SK-N-SH (cell line): ENCODE measurements around the gene SND1. TPM values are rescaled to one million over a fixed set of nuclear protein-coding genes. Genes with fewer than 3 reads are reported as not detected.

Experiments used
- CTCF ChIA-PET: fragments of 300-600, 350-600 bp; formaldehyde crosslinking; extraction: SDS; loops from one replicate; lab custom pipeline; 2021; lab: Yijun Ruan, JAX
- POLR2A ChIA-PET: fragments of 350-600 bp; sonication (Branson Sonifier 250); formaldehyde crosslinking; extraction: SDS; loops from one replicate; lab custom pipeline; 2020; ENCODE audit warnings: antibody characterized with exemption, inconsistent platforms; lab: Yijun Ruan, JAX
- DNase-seq: peaks from one replicate; pipeline ENCODE4 v3.0.0; 2012
- H2AFZ ChIP-seq: fragments of 200-600 bp; sonication (generic); 2 replicates; pipeline ENCODE4 v1.8.1; 2016; ENCODE audit warnings: antibody characterized with exemption, mild to moderate bottlenecking, low read depth
- H3F3A ChIP-seq: fragments of 200-600 bp; sonication (generic); replicated peaks from 2 replicates; pipeline ENCODE3; 2016; ENCODE audit warnings: antibody characterized with exemption, mild to moderate bottlenecking; ENCODE audit not compliant: insufficient read depth
- H3K27ac ChIP-seq, 2 experiments: fragments of 200-500 bp in 1 of 2; fragments of 200-600 bp in 1 of 2; sonication (Bioruptor generic) in 1 of 2; sonication (generic), shearing (Covaris generic) in 1 of 2; 2 replicates each; pipeline versions ENCODE4 v1.5.1 to v1.6.1; 2014 to 2016; ENCODE audit warnings: low read depth in 2 of 2, inconsistent platforms in 1 of 2, low read length in 1 of 2, mild to moderate bottlenecking in 1 of 2, mixed read lengths in 1 of 2
- H3K27me3 ChIP-seq: fragments of 200-600 bp; sonication (generic), shearing (Covaris generic); 2 replicates; pipeline ENCODE4 v1.6.1; 2016; ENCODE audit warnings: mixed run types; ENCODE audit not compliant: insufficient read depth
- H3K36me3 ChIP-seq, 2 experiments: fragments of 200-500 bp in 1 of 2; fragments of 200-600 bp in 1 of 2; sonication (Bioruptor generic) in 1 of 2; sonication (generic) in 1 of 2; replicated peaks in 1 of 2; 2 replicates each; pipeline versions ENCODE3 to v1.5.1; 2014 to 2016; ENCODE audit warnings: low read length in 1 of 2, mild to moderate bottlenecking in 1 of 2; ENCODE audit not compliant: insufficient read depth in 2 of 2, control insufficient read depth in 1 of 2
- H3K4me1 ChIP-seq, 2 experiments: fragments of 200-500 bp in 1 of 2; fragments of 200-600 bp in 1 of 2; sonication (Bioruptor generic) in 1 of 2; sonication (generic), shearing (Covaris generic) in 1 of 2; 2 replicates each; pipeline versions ENCODE4 v1.5.1 to v1.6.1; 2014 to 2016; ENCODE audit warnings: low read depth in 1 of 2, low read length in 1 of 2, mixed run types in 1 of 2; ENCODE audit not compliant: insufficient read depth in 2 of 2, control insufficient read depth in 1 of 2
- H3K4me2 ChIP-seq: fragments of 200-600 bp; sonication (generic), shearing (Covaris generic); 2 replicates; pipeline ENCODE4 v1.6.1; 2017; ENCODE audit warnings: mixed run types
- H3K4me3 ChIP-seq, 2 experiments: fragments of 200-500 bp in 1 of 2; fragments of 200-600 bp in 1 of 2; sonication (Bioruptor generic) in 1 of 2; sonication (generic), shearing (Covaris generic) in 1 of 2; 2 replicates each; pipeline versions ENCODE4 v1.5.1 to v1.8.1; 2014 to 2016; ENCODE audit warnings: low read depth in 2 of 2, inconsistent platforms in 1 of 2, low read length in 1 of 2, mild to moderate bottlenecking in 1 of 2, mixed read lengths in 1 of 2, moderate library complexity in 1 of 2
- H3K79me2 ChIP-seq: fragments of 200-600 bp; sonication (generic); 2 replicates; pipeline ENCODE4 v1.8.1; 2017; ENCODE audit warnings: mild to moderate bottlenecking; ENCODE audit not compliant: insufficient read depth
- H3K9ac ChIP-seq: fragments of 200-600 bp; sonication (generic); 2 replicates; pipeline ENCODE4 v1.6.1; 2017; ENCODE audit warnings: mixed run types
- H3K9me2 ChIP-seq: fragments of 200-600 bp; sonication (generic); 2 replicates; pipeline ENCODE4 v1.6.1; 2017; ENCODE audit warnings: mixed run types
- H3K9me3 ChIP-seq: fragments of 200-600 bp; sonication (generic); 2 replicates; pipeline ENCODE4 v1.6.1; 2017; ENCODE audit warnings: mixed run types, mild to moderate bottlenecking, moderate library complexity
- H4K20me1 ChIP-seq: fragments of 200-600 bp; sonication (generic); 2 replicates; pipeline ENCODE4 v1.6.1; 2017; ENCODE audit warnings: mild to moderate bottlenecking, mixed run types; ENCODE audit not compliant: insufficient read depth
- CHD2 ChIP-seq: fragments of 150-350 bp; IDR thresholded peaks from 2 replicates; pipeline ENCODE4 v1.6.1; 2018; ENCODE audit warnings: low read length; ENCODE audit not compliant: partially characterized antibody
- CTCF ChIP-seq: fragments of 200-600 bp; sonication (generic); IDR thresholded peaks from 2 replicates; pipeline ENCODE4 v1.6.1; 2017; ENCODE audit warnings: antibody characterized with exemption, mild to moderate bottlenecking, moderate library complexity
- EZH2phosphoT487 ChIP-seq: fragments of 200-600 bp; sonication (generic); IDR thresholded peaks from 2 replicates; pipeline ENCODE4 v1.6.1; 2017; ENCODE audit warnings: low read depth, mixed run types, mild to moderate bottlenecking, antibody characterized with exemption, moderate library complexity, borderline replicate concordance
- FOSL2 ChIP-seq: IDR thresholded peaks from 2 replicates; pipeline ENCODE4 v1.4.0; 2012; ENCODE audit warnings: low read depth, mild to moderate bottlenecking, moderate library complexity, borderline replicate concordance
- FOXJ3 ChIP-seq: sonication (generic); formaldehyde crosslinking; IDR thresholded peaks from 2 replicates; pipeline ENCODE4 v1.5.1; 2020; ENCODE audit warnings: mild to moderate bottlenecking, missing genetic modification reagents
- MAX ChIP-seq: IDR thresholded peaks from 2 replicates; pipeline ENCODE4 v1.4.0; 2012; ENCODE audit warnings: low read depth
- POLR2AphosphoS5 ChIP-seq: IDR thresholded peaks from 2 replicates; pipeline ENCODE4 v1.6.1; 2012; ENCODE audit warnings: low read depth, low read length
- REST ChIP-seq: IDR thresholded peaks from 2 replicates; pipeline ENCODE4 v1.6.1; 2012; ENCODE audit warnings: mild to moderate bottlenecking, low read depth, low read length, moderate library complexity
- TCF12 ChIP-seq: IDR thresholded peaks from 2 replicates; pipeline ENCODE4 v1.4.0; 2012
- WGBS: methylation state at CpG from one replicate; pipeline ENCODE4 v1.1.6; 2017; ENCODE audit warnings: low lambda C conversion rate; 5-methylcytosine and 5-hydroxymethylcytosine counted together
- polyA plus RNA-seq, 3 experiments: library from polyadenylated mRNA; depleted of rRNA; stranded (reverse); fragments of >200 nt; gene quantifications; 2 replicates each; pipeline ENCODE4 v1.2.3, GENCODE V29; 2012

Gene SND1
- polyA plus RNA-seq, 1 of the 3 experiments (the other 2 are of a cell fraction): 165 TPM

- Histone ChIP-seq H3K79me2 (peaks cover 94% of the 10 kb centered on the region), H3K4me3 (no peak overlapping the region), H3K27ac (no peak overlapping the region), H3K4me2 (no peak overlapping the region)
- no peak for DNase-seq
- CTCF ChIA-PET: interaction anchor here (1.1 kb wide), 1 partner anchor 107 kb away, joined by 4 read pairs; no protein-coding TSS in a partner anchor
- TF ChIP-seq CTCF (no peak), MAX (no peak), FOXJ3 (no peak), FOSL2 (no peak), CHD2 (no peak), TCF12 (no peak), EZH2phosphoT487 (no peak)
- TF ChIP-seq, all 33 proteins: peak for 0
- no peaks in the 10 kb centered on the region for H3K9me3 ChIP-seq
- 99% methylated on average over 3 of the region's 3 CpGs for WGBS
- H3K9me2 ChIP-seq: no peaks in the 10 kb centered on the region
- no peaks in the 10 kb centered on the region for H3K27me3 ChIP-seq
- POLR2A ChIA-PET: no interaction called here
- no peak overlapping the region for H2AFZ ChIP-seq
- H3F3A ChIP-seq: peaks cover 7% of the 10 kb centered on the region
- H4K20me1 ChIP-seq: peaks cover 99% of the 10 kb centered on the region
- H3K36me3 ChIP-seq: peaks cover 0 to 3% of the 10 kb centered on the region in 2 experiments
- H3K4me1 ChIP-seq: peaks cover 11 to 17% of the 10 kb centered on the region in 2 experiments
- H3K9ac ChIP-seq: no peak overlapping the region
Measured at GRCh38 chr7:127815631-127816145, 163.7 kb downstream of the SND1 start.

GRCh38 chr7:127816354-127817190 is 164.6 kb downstream of the SND1 start:
- H4K20me1 ChIP-seq: peaks cover 99% of the 10 kb centered on the region
- peaks cover 94% of the 10 kb centered on the region for H3K79me2 ChIP-seq
- CTCF ChIA-PET: interaction anchor here (1.1 to 1.4 kb wide), 2 partner anchors 15 to 108 kb away, joined by 4 to 5 read pairs; no protein-coding TSS in a partner anchor

More at GRCh38 chr7:127816354-127817190, 164.6 kb downstream of the SND1 start:
- Histone ChIP-seq H3K27me3 (no peaks in the 10 kb centered on the region), H3K4me3 (no peak overlapping the region), H3K9me2 (no peaks in the 10 kb centered on the region), H3K4me2 (no peak overlapping the region), H3K9ac (no peak overlapping the region), H3K4me1 (peaks cover 11 to 20% of the 10 kb centered on the region in 2 experiments), H3K36me3 (no peaks in the 10 kb centered on the region), H2AFZ (no peak overlapping the region), H3F3A (peaks cover 5% of the 10 kb centered on the region), H3K9me3 (no peaks in the 10 kb centered on the region), H3K27ac (no peak overlapping the region)
- POLR2A ChIA-PET: no interaction called here
- WGBS: 89% methylated on average over 5 of the region's 5 CpGs
- DNase-seq: no peak
- TF ChIP-seq POLR2AphosphoS5: no peak
- TF ChIP-seq REST: 0 out of 2 replicates have a peak, but pooled peaks have one; percentile 60
- no peak for TF ChIP-seq FOSL2
